Gastrocnemius medialis (tissue), 4 donors: ENCODE measurements around the gene MELTF. TPM values are rescaled to one million over a fixed set of nuclear protein-coding genes. Genes with fewer than 3 reads are reported as not detected.

Experiments
- ATAC-seq, 2 donors: fragments of 150-250 bp; one replicate each; pipeline ENCODE4 v1.9.1; 2016
- DNase-seq, 2 donors: peaks; one replicate each; pipeline ENCODE4 v3.0.0-alpha.2; 2019
- H3K27ac ChIP-seq, 4 donors: fragments of 200-600 bp; sonication (generic); 1 replicate in 1 of 4; 2 replicates in 3 of 4; pipeline ENCODE4 v1.5.1; 2016 to 2018; ENCODE audit warnings: mild to moderate bottlenecking in 2 of 4, moderate library complexity in 1 of 4
- H3K27me3 ChIP-seq, 3 donors: fragments of 200-600 bp; sonication (generic) in 2 of 3; 1 replicate in 1 of 3; 2 replicates in 2 of 3; pipeline versions ENCODE4 v1.5.1 to v1.6.0; 2016 to 2019; ENCODE audit warnings: mild to moderate bottlenecking in 1 of 3, moderate library complexity in 1 of 3
- H3K36me3 ChIP-seq, 2 donors: fragments of 200-600 bp; sonication (generic) in 1 of 2; one replicate each; pipeline ENCODE4 v1.5.1; 2017 to 2018
- H3K4me1 ChIP-seq, 2 donors: fragments of 200-600 bp; sonication (generic) in 1 of 2; one replicate each; pipeline ENCODE4 v1.5.1; 2016 to 2017; ENCODE audit warnings: mild to moderate bottlenecking in 2 of 2
- H3K4me3 ChIP-seq, 4 donors: fragments of 200-600 bp; sonication (generic) in 3 of 4; 1 replicate in 1 of 4; 2 replicates in 3 of 4; pipeline ENCODE4 v1.5.1; 2016 to 2019; ENCODE audit warnings: mild to moderate bottlenecking in 2 of 4
- H3K9me3 ChIP-seq, 3 donors: fragments of 200-600 bp; sonication (generic) in 2 of 3; 1 replicate in 1 of 3; 2 replicates in 2 of 3; pipeline ENCODE4 v1.5.1; 2016 to 2019
- POLR2A ChIP-seq, 2 donors: fragments of 450-650 bp; IDR thresholded peaks; one replicate each; pipeline ENCODE4 v1.6.1; 2017; ENCODE audit warnings: antibody characterized with exemption in 2 of 2, mild to moderate bottlenecking in 2 of 2, moderate library complexity in 2 of 2
- in situ Hi-C, 4 donors: fragments of 200-750 bp; cut with MboI; loops; one replicate each; pipeline versions ENCODE4 v1.15.0 to v1.8.0; 2017; ENCODE audit warnings: low sequenced_read_pairs in 4 of 4
- intact Hi-C: fragments of 100-400 bp; cut with DNase I; formaldehyde crosslinking; loops from one replicate; pipeline ENCODE4 v1.15.1; 2023; ENCODE audit warnings: low total_unique reads
- total RNA-seq, 4 donors: library from RNA; depleted of rRNA; stranded (reverse); fragments of >200 nt; gene quantifications; one replicate each; pipeline versions ENCODE4 v1.1.0 to v1.2.3, GENCODE V29; 2016
- TF ChIP-seq, protein P1 (sequence below), 5 experiments: fragments of 450-650 bp in 3 of 5; fragments of 200-600 bp in 2 of 5; sonication (generic) in 2 of 5; IDR thresholded peaks in 4 of 5; conservative IDR thresholded peaks in 1 of 5; 1 replicate in 4 of 5; 2 replicates in 1 of 5; pipeline ENCODE4 v1.5.1; 2016 to 2019; ENCODE audit warnings: antibody characterized with exemption in 5 of 5, mild to moderate bottlenecking in 3 of 5, moderate library complexity in 3 of 5

Gene MELTF
- total RNA-seq, 4 donors from 2014 or later: 0.36 to 0.64 (median 0.42) TPM; not detected in 1

DNA sequence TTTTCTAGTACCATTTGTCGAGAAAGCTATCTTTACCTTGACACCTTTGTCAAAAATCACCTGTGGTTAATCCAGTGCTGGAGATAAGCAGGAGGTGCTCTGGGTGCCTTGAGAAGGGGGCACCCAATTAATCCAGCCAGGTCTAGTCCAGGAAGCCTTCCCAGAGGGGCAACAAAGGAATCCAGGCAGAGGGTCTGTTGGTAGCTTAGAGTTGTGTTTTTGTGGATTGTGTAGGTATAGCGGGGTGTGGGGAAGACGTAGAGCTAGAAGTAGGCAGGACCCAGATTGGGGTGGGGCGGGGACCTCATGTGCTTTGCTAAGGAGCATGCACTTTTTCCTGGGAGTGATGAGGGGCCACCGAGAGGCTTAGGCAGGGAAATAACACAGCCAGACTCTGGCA, 55.0 kb downstream of the MELTF start:
- no peak overlapping the region for H3K4me3 ChIP-seq
- TF ChIP-seq, protein P1, sequence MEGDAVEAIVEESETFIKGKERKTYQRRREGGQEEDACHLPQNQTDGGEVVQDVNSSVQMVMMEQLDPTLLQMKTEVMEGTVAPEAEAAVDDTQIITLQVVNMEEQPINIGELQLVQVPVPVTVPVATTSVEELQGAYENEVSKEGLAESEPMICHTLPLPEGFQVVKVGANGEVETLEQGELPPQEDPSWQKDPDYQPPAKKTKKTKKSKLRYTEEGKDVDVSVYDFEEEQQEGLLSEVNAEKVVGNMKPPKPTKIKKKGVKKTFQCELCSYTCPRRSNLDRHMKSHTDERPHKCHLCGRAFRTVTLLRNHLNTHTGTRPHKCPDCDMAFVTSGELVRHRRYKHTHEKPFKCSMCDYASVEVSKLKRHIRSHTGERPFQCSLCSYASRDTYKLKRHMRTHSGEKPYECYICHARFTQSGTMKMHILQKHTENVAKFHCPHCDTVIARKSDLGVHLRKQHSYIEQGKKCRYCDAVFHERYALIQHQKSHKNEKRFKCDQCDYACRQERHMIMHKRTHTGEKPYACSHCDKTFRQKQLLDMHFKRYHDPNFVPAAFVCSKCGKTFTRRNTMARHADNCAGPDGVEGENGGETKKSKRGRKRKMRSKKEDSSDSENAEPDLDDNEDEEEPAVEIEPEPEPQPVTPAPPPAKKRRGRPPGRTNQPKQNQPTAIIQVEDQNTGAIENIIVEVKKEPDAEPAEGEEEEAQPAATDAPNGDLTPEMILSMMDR (IDR thresholded peaks at IDR 0.05 in 4 of 5, conservative IDR thresholded peaks at IDR 0.05 in 1 of 5): no peak
- TF ChIP-seq POLR2A (IDR thresholded peaks at IDR 0.05): no peak
- no peak overlapping the region for H3K27ac ChIP-seq
- no peaks in the 10 kb centered on the region for H3K27me3 ChIP-seq
- H3K36me3 ChIP-seq: no peaks in the 10 kb centered on the region
- intact Hi-C loops (no loop called here), in situ Hi-C loops (loop anchor here in 3 of 4 donors (5.0 to 25.0 kb wide), 5 partner anchors 112 to 538 kb away; partner anchors contain the start of gene SENP5 (in 1 of the 3))
- peaks cover 0 to 4% of the 10 kb centered on the region in 2 donors for H3K4me1 ChIP-seq
- ATAC-seq (no peak), DNase-seq (no peak)
- H3K9me3 ChIP-seq: no peaks in the 10 kb centered on the region

DNA sequence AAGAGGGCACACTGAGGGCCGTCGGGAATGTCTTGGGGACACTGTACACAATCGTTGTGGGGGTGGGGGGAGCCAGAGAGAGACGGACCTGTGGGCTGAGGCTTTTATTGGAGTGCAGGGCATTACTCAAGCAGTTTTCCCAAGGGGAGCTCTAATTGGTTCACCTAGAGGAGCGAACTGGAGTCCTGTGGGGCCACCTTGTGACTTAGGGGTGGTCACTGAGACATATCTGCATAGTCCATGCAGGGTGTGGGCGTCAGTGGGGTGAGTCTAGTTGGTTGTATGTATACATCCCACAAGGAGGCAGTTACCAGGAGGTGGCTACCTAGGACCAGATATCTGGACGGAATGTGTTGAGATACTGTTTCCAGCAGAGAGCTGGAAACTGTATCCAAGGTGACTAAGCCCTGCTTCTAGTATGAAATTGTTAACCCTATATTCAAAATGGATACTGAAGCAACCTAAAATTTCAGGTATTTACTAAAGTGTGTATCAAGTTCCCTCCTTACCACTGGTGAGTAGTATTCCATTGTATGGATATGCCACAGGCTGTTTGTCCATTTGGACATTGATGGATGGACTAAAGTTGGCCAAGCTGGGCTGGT, 58.4 kb downstream of the MELTF start:
- intact Hi-C loops: no loop called here
- Histone ChIP-seq H3K36me3 (no peaks in the 10 kb centered on the region), H3K4me3 (no peak overlapping the region), H3K27ac (no peak overlapping the region), H3K9me3 (no peaks in the 10 kb centered on the region), H3K4me1 (peaks cover 0 to 9% of the 10 kb centered on the region in 2 donors), H3K27me3 (no peaks in the 10 kb centered on the region)
- no peak for ATAC-seq
- DNase-seq: no peak
- in situ Hi-C loops: loop anchor here in 3 of 4 donors (5.0 to 25.0 kb wide), 3 partner anchors 109 to 136 kb away; partner anchors contain the start of gene SENP5 (in 1 of the 3)
- no peak for TF ChIP-seq POLR2A (IDR thresholded peaks at IDR 0.05)
- TF ChIP-seq, protein P1 (IDR thresholded peaks at IDR 0.05 in 4 of 5, conservative IDR thresholded peaks at IDR 0.05 in 1 of 5): no peak

DNA sequence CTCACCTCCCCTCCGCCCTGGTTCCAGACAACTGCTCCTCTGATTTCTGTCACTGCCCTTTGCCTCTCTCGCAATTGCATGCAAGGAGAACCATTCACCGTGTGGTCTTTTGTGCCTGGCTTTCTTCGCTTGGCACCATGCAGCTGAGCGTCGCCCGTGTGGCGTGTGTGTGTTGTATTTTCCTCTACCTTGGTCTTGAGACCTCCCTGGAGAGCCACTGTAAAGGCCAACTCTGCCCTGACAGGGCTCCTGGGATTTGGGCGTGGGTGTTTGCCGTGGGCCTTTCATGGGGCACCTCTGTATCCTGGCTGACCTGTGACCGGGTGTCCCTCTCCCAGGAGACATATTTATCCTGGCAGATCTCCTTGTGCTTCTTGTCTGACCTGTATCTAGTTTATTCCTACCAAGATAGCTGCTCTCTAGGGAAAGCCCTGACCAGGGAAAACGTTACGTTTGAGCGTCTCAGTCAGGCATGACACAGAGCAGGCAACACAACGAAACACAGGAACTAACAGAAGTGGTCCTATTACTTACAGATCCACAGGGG, 59.0 kb downstream of the MELTF start:
- Histone ChIP-seq H3K4me3 (no peak overlapping the region), H3K4me1 (peaks cover 0 to 9% of the 10 kb centered on the region in 2 donors), H3K27ac (no peak overlapping the region), H3K27me3 (no peaks in the 10 kb centered on the region), H3K36me3 (no peaks in the 10 kb centered on the region), H3K9me3 (no peaks in the 10 kb centered on the region)
- TF ChIP-seq, protein P1 (IDR thresholded peaks at IDR 0.05 in 4 of 5, conservative IDR thresholded peaks at IDR 0.05 in 1 of 5): no peak
- no peak for TF ChIP-seq POLR2A (IDR thresholded peaks at IDR 0.05)
- intact Hi-C loops (loop anchor here (1.0 kb wide), 1 partner anchor 132 kb away; no protein-coding TSS in a partner anchor), in situ Hi-C loops (loop anchor here in 3 of 4 donors (5.0 to 25.0 kb wide), 3 partner anchors 108 to 136 kb away; partner anchors contain the start of gene SENP5 (in 1 of the 3))
- ATAC-seq: no peak
- DNase-seq: no peak

DNA sequence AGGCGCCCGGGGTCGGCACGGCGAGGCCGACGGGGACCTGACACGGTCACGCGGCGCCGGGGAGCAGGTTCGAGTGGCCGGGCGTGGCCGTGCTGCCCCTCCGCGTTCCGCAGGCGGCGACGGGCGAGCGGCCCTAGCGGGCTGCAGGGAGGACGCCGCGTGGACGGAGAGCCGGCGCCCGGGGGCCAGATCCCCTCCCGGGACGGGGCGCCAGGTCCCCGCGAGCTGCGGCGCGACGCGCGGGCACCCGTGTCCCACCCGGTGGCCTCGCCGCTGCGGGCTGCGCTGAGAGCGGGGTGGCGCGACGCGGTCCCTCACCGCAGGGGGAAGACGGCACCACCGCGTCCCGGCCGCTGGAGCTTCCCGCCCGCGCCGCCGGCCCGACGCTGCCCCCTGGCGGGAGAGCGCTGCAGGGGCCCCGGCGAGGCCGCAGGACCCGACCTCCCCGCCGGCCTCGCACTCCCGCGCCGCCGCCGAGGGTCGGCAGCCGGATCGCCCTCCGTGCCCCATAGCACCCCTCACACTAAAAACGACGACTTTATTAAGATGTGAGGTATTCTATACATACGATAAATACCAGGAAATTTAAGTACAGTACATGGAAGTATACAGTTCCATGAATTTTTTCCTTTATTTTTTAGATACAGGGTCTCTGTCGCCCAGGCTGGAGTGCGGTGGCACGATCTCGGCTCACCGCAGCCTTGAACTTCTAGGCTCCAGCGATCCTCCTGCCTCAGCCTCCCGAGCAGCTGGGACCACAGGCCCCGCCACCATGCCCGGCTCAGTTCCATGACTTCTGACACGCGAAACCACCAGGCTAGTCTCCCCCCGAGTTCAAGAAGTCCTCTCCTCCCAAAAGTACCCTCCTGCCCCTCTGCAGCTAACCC, 59.7 kb downstream of the MELTF start:
- peak; percentile 72 to 84 for ATAC-seq
- no peaks in the 10 kb centered on the region for H3K9me3 ChIP-seq
- in situ Hi-C loops: loop anchor here (5.0 to 25.0 kb wide), 3 partner anchors 108 to 135 kb away; partner anchors contain the start of gene SENP5 (in 1 of the 4)

More for the DNA sequence above, 59.7 kb downstream of the MELTF start:
- Histone ChIP-seq H3K36me3 (no peaks in the 10 kb centered on the region), H3K4me3 (peak overlapping the region; percentile 78 to 97 (median 88)), H3K27me3 (no peaks in the 10 kb centered on the region), H3K27ac (peak overlapping the region; percentile 31 to 77 (median 76)), H3K4me1 (peaks cover 0 to 9% of the 10 kb centered on the region in 2 donors)
- TF ChIP-seq POLR2A (IDR thresholded peaks at IDR 0.05): no peak
- TF ChIP-seq, protein P1 (IDR thresholded peaks at IDR 0.05 in 4 of 5, conservative IDR thresholded peaks at IDR 0.05 in 1 of 5): peak; percentile 67 to 98 (median 92)
- DNase-seq: peak in 1 of 2 donors; percentile 38
- intact Hi-C loops: loop anchor here (1.0 kb wide), 2 partner anchors 28 to 132 kb away; partner anchors contain the start of gene NCBP2
